Fibroblast of the aortic adventitia (primary cell): ENCODE data around the gene AGPAT3. TPM values are rescaled to one million over a fixed set of nuclear protein-coding genes. Genes with fewer than 3 reads are reported as not detected.
"Not testable (repeated sequence)": the region's sequence is repeated elsewhere in the genome, so short reads cannot be mapped to it uniquely, and the experiment has no call there.

Experiments used
- DNase-seq: peaks from one replicate; pipeline ENCODE4 v3.0.0-alpha.2; 2010; ENCODE audit warnings: low read depth
- H3K4me3 ChIP-seq: 2 replicates; pipeline ENCODE4 v1.5.1; 2011; ENCODE audit warnings: low read depth, mild to moderate bottlenecking, control low read depth, low read length, moderate library complexity
- CTCF ChIP-seq: IDR thresholded peaks from 2 replicates; pipeline ENCODE4 v1.5.1; 2011; ENCODE audit warnings: mild to moderate bottlenecking, low read length, control low read depth, inconsistent platforms; ENCODE audit not compliant: insufficient read depth
- total RNA-seq: library from RNA; depleted of rRNA; stranded (reverse); fragments of >200 nt; gene quantifications from 2 replicates; pipeline ENCODE4 v1.2.3, GENCODE V29; 2012; ENCODE audit warnings: low replicate concordance

AGPAT3 gene
- total RNA-seq, 1 donor: 29.0 TPM

- no peak for TF ChIP-seq CTCF
- no peak overlapping the region for H3K4me3 ChIP-seq
- DNase-seq: no peak
These were observed 44.6 kb upstream of the AGPAT3 start for GRCh38 chr21:43820466-43820865.

GRCh38 chr21:43822166-43822565, 42.9 kb upstream of the AGPAT3 start:
- DNase-seq, H3K4me3 ChIP-seq: not testable (repeated sequence)

GRCh38 chr21:43822741-43823140, 42.3 kb upstream of the AGPAT3 start:
- not testable (repeated sequence) for H3K4me3 ChIP-seq, DNase-seq

- peak; percentile 56 for DNase-seq
- no peak overlapping the region for H3K4me3 ChIP-seq
- TF ChIP-seq CTCF: no peak
These were observed 40.4 kb upstream of the AGPAT3 start for GRCh38 chr21:43824333-43825241.

- no peak overlapping the region for H3K4me3 ChIP-seq
- no peak for DNase-seq
- TF ChIP-seq CTCF: no peak
These were observed 39.6 kb upstream of the AGPAT3 start for GRCh38 chr21:43825242-43825935.

- no peak overlapping the region for H3K4me3 ChIP-seq
- TF ChIP-seq CTCF: peak; percentile 23
- no peak for DNase-seq
These were observed 38.9 kb upstream of the AGPAT3 start for GRCh38 chr21:43825936-43826622.

- H3K4me3 ChIP-seq: no peak overlapping the region
- TF ChIP-seq CTCF: no peak
- DNase-seq: no peak
These were observed 38.4 kb upstream of the AGPAT3 start for GRCh38 chr21:43826623-43826974.
